Stimulated activated CD4-positive, alpha-beta T cell treated with anti-CD3 and anti-CD28 coated beads, Interleukin-12 subunit alpha, Interleukin-12 subunit beta, amount 100 ng/mL, for 4 hours (primary cell): ENCODE measurements around the gene TRIM27.
"Not testable (repeated sequence)": the region's sequence is repeated elsewhere in the genome, so short reads cannot be mapped to it uniquely, and the experiment has no call there.

Source experiments
- DNase-seq: peaks from one replicate; pipeline ENCODE4 v3.0.0-alpha.2; 2020

The TRIM27 gene

GRCh38 chr6:28941684-28942448 is 18.1 kb upstream of the TRIM27 start:
- no peak for DNase-seq

DNA sequence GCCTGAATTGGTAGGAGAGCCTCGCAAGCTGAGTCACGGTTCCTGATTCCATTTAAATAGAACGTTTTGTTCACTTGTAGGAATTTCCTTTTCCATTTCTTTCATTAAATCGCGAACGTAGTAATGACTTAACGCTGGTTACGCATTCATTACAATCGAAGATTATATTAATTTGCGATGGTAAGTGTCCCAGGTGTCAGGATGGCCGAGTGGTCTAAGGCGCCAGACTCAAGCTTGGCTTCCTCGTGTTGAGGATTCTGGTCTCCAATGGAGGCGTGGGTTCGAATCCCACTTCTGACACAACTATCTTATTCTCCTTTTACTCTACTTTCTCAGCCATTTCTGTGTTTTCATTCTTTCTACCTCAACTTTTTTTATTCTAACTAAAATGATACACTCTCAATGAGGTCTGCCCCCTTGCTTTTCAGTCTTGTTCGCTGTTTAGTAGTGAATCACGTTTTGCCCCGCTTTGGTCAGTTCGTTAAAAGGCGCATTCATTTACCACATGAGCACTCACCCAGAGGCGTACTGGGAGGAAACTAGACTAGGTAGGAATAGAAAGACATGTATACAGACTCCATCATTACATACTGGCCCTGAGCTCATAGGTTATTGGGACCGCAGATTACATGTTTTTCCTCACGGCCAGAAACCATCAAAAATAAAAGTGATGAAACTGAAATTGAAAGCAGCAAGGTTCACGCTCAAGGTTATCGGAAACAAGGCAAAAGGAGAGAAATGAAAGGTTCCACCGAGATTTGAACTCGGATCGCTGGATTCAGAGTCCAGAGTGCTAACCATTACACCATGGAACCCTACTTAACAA is 17.3 kb upstream of the TRIM27 start:
- DNase-seq, result peak; percentile 74

DNA sequence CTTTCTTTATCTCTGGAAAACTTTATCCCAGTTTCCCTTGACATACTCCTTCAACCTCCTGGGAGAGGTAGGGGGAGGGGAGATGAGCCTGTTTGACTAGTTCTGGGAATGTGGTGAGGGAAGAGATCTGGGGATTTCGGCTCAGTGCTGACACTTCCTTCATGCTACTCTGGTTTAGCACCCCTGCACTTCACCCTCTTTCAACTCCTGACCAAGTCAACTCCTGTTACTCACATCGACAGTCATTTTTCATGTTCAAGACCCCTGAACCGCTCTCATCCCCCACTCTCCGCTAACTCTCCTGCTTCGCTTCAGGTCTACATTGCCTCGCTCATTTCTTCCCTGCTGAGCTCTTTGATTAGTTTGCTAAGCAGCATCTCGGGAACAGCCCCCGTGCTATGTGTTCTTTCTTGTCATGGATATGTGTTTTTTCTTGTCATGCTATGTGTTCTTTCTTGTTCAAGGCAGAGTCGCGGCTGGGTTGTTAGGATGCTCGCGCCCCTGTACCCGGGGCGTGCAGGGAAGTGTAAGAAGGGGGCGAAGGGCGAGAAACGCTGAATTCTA is 16.6 kb upstream of the TRIM27 start:
- DNase-seq, result peak; percentile 52

DNA sequence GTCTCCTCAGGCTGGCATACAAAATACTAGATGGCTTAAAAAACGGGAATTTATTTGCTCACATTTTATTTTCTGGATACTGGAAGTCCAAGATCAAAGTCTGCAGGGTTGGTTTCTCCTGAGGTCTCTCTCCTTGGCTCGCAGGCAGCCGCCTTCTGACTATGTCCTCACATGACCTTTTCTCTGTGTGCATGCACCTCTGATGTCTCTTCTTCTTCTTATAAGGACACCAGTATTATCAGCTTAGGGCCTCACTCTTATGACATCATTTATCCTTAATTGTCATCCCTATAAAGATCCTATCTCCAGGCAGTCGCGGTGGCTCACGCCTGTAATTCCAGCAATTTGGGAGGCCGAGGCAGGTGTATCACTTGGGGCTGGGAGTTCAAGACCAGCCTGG is 9.3 kb upstream of the TRIM27 start:
- DNase-seq, result no peak

- DNase-seq, result no peak
These were observed 6.3 kb upstream of the TRIM27 start for GRCh38 chr6:28929887-28930620.

- DNase-seq, result not testable (repeated sequence)
These were observed 5.6 kb upstream of the TRIM27 start for GRCh38 chr6:28929339-28929738.

DNA sequence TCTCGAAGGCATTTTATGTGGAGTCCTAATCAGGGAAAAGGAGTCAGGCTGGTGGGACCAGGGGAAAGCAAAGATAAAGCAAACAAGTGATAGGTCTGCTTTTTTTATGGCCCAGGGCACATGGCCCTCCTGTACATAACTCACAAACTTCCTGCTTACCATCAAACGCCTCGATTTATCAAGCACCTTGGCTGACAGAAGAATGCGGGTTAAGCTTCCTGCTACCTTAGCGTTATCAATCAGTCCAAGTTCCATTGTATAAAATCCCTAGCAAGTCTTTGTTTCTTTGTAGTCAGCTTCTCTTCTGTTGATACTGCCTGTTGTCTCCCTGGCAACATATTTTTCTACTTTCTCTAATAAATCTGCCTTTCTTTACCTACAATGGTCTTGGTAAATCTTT is 4.1 kb upstream of the TRIM27 start:
- no peak for DNase-seq

- peak; percentile 29 for DNase-seq
These were observed 916 bp downstream of the TRIM27 start for GRCh38 chr6:28922821-28923317.

- no peak for DNase-seq
These were observed 1.6 kb downstream of the TRIM27 start for GRCh38 chr6:28922004-28922820.

- no peak for DNase-seq
These were observed 3.5 kb downstream of the TRIM27 start for GRCh38 chr6:28920281-28920680.

DNA sequence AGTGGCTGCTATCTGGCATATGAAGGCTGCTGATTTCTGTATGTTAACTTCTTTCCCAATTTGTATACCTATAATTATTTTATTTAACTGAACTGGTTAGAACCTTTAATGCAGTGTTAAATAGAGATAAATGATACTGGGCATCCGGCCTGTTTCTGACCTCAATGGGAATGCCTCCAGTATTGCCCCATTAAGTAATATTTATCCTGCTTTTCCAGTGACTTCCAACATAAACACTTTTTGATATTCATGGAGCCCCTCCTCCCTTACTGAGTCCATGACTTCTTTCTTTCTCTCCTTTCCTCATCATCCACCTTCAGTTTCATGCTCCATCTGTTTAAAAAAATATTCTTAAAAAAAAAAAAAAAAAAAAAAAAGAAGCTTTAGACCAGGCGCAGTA is 8.8 kb downstream of the TRIM27 start:
- no peak for DNase-seq

DNA sequence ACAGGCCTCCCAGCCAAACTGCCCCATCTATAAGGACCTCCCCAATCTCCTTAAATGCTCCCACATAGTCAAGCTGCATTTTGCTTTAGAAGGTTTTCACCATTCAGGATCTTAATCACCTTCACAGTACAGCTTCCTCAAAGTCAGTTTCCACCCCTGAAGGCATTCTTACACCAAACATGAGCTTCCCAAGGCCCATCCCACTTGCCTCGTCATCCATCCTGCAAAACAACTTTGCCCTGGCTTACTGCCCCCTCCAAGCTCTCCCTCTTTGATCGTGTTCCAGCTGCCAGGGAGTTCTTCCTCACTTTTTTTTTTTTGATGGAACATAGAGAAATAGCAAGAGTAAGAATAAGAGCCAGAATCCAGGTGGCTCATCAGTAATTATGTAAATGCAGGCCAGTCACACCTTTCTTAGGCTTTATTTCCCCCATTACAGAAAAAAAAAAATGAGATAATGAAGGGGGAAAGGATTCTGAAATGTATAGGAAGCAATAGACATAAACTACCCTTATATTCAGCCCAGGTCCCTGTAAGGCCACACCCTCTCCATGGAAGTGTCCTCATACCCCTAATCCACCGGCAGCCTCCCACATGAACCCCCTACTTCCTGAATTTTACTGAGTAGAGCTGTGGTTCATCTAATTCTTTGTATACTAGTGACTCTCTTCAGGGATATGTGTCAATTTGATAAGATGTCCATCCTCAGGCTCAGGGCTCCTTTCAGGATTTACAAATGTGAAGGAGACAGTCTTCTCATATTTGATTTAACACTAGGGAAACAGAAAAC is 12.7 kb downstream of the TRIM27 start:
- DNase-seq, result no peak

DNA sequence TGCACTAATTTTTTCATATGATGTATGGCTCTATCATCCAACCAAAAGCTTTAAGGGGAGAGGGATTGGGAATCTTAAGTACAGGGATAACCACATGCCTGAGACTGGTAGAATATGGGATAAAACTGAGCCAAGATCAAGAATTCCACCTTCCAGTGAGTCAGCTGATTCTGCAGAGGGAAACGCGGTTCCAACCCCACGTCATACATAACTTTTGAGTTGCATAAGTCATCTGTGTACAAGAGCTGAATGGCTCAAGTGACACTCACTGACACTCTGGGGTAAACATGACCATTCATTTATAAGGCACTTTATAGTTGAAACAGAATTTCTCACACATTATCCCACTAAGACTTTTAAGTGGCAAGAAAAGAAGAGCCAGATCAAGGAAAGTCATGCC is 16.4 kb downstream of the TRIM27 start:
- no peak for DNase-seq

DNA sequence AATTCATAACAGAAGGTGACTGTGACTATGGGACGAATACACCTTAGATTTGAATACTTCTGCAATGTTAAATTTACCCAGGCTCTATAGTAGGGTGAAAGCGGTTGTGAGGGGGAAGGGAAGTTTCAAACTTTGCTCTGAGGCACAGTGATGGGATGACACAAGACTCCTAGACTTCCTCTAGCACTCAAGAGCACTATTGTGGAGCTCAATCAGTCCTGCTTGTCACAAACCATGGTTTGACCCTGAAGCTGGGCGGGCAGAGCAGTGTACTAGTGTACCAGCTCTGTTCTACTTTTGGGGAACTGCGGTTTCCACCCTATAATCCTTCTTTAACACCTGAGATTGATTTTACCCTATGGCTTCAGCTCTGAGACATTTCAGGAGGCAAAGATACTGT is 17.1 kb downstream of the TRIM27 start:
- DNase-seq, result no peak

DNA sequence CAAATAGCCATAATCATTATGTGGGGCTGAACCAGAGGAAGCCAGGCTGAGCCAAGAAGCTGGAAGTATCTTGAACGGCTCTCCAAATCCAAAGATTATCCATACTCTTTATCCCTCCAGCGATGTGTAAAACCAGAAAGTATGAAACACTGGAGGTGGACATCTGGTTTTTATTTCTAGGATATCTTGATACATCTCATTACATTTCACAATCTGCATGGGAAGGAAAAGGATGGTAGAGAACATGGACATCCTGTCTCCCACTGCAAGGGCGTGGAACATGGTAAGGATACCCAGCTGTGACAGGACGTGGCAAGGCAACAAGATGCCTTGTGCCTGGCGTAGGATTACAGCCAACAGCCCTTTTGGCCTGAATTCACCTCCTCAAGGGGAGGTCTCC is 20.1 kb downstream of the TRIM27 start:
- DNase-seq, result no peak

DNA sequence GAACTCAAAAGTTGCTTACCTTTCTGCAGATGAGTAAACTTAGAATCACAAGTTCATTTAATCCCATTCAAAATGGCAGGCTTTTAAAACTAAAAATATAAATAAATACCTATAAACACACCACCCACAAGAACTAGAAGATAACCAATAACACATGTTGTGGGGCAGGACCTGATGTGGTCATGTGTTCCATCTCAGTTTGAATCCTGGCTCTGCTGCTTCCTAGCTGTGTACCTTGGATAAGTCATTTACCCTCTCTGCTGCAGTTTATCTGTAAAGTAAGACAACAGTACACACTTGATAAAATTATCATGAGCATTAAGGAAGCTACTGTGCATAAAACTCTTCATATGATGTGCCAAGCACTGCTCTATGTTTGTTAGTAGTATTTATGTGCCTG is 22.0 kb downstream of the TRIM27 start:
- no peak for DNase-seq

GRCh38 chr6:28900577-28901256 is 23.1 kb downstream of the TRIM27 start:
- DNase-seq, result no peak

DNA sequence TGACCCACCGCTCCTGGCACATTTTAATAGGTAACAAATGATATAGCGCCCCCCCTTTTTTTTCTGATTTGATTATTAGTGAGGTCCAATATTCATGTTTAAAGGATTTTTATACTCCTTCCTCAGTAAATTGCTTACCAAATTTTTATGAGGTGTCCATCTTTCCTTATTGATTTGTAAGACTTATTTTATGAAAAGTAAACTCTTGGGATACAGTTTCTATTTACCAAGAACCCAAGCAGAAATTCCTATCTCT is 25.1 kb downstream of the TRIM27 start:
- DNase-seq, result no peak

DNA sequence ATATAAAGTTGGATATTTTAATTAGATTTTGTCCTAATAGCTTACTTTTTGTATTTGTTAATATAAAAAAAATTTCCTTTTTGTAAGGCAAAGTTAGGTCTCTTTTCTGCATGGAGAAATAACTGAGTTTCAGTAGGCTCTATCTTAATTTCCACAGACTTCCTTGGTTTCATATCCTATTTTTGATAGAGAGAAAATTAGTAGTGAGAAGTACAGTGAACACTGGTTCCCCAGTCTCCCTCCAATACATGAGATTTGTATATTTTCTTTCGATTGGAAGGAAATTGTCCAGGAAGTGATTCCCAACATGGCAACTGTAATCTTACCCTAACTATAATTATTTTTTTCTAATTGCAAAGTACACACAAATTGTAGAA is 26.4 kb downstream of the TRIM27 start:
- no peak for DNase-seq

DNA sequence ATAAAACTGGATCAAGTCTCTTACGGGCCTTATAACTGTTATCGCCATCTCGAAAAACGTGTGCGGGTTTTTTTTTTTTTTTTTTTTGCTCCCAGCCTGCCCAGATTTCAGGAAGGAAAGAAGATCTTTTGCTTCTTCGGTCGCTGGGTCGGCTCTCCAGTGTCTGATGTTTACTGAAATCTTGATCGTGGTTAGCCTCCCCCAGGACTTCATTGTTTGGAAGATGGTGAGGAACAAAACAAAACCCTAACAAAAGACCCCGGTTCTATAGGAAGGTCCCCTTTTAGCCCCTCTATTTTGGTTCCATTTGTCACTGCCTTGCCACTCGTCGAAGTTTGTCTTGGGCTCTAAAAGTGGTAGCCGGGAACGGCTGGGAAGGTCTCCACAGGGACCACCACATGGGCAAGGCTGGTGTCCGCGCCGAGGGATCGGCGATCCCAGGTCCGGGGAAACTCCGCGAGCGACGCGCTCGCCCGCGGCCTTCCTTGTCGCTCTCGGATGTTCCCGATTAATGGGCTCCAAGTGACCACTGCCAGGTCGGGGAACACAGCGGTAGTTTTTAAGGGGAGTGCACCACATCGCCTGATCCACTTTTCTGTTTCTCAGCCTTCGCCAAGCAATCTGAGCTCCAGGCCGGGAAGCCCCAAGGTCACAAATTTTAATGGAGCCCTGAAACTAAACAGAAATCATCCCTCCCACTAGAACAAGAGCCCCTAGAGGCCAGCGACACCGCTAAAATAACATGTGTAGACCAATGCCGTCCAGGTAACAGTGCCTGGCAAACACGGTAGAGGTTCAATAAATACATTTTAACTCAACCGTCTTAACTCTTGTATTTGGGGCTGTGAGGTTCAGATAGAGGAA is 27.0 kb downstream of the TRIM27 start:
- peak; percentile 19 for DNase-seq
